Vagina (tissue), 2 donors: ENCODE measurements around the gene STARD4.

ENCODE experiments used
- POLR2A ChIP-seq, 2 donors: fragments of 450-650 bp; IDR thresholded peaks; one replicate each; pipeline ENCODE4 v1.6.1; 2017; ENCODE audit warnings: antibody characterized with exemption in 2 of 2, mild to moderate bottlenecking in 2 of 2, moderate library complexity in 2 of 2
- TF ChIP-seq, protein P1 (sequence below), 3 experiments: fragments of 450-650 bp in 2 of 3; fragments of 200-600 bp in 1 of 3; sonication (generic) in 1 of 3; IDR thresholded peaks; one replicate each; pipeline ENCODE4 v1.5.1; 2017 to 2019; ENCODE audit warnings: antibody characterized with exemption in 3 of 3, mild to moderate bottlenecking in 2 of 3, moderate library complexity in 2 of 3

DNA sequence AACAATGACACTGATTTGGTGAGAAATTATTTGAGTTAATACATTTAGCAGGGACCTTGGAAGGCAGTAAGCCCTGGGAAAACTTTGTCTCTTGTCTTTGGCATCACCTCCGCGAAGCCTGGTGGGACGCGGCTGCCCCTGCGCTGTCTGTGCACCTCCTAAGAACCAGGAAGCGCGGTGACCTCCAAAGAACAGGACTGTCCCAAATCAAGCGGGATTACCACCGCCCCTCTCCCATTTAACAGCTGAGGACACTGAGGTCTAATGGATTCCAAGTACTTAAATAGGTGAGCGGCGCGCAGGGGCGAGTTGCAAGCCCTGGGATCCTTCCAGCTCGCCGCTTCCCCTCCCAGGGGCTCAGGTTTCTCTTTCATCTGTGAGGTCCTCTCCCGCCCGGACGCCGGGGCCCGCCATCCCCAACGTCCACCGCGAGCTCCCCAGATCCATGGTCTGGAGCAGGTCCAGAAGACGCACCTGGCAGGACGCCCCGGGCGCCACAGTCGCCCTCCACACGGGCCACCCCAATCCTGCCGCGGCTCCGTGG, 432 bp downstream of the STARD4 start:
- TF ChIP-seq, protein P1, sequence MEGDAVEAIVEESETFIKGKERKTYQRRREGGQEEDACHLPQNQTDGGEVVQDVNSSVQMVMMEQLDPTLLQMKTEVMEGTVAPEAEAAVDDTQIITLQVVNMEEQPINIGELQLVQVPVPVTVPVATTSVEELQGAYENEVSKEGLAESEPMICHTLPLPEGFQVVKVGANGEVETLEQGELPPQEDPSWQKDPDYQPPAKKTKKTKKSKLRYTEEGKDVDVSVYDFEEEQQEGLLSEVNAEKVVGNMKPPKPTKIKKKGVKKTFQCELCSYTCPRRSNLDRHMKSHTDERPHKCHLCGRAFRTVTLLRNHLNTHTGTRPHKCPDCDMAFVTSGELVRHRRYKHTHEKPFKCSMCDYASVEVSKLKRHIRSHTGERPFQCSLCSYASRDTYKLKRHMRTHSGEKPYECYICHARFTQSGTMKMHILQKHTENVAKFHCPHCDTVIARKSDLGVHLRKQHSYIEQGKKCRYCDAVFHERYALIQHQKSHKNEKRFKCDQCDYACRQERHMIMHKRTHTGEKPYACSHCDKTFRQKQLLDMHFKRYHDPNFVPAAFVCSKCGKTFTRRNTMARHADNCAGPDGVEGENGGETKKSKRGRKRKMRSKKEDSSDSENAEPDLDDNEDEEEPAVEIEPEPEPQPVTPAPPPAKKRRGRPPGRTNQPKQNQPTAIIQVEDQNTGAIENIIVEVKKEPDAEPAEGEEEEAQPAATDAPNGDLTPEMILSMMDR (IDR thresholded peaks at IDR 0.05): no peak
- no peak for TF ChIP-seq POLR2A (IDR thresholded peaks at IDR 0.05)
